Breast epithelium (tissue), 3 donors: ENCODE results near the gene SCAI.

Source experiments
- POLR2A ChIP-seq: fragments of 450-650 bp; IDR thresholded peaks from one replicate; pipeline ENCODE4 v1.6.1; 2016; ENCODE audit warnings: antibody characterized with exemption, mild to moderate bottlenecking, moderate library complexity
- POLR2AphosphoS5 ChIP-seq, 3 donors: sonication (generic); formaldehyde crosslinking; IDR thresholded peaks; one replicate each; pipeline ENCODE4 v1.6.1; 2017; ENCODE audit warnings: antibody characterized with exemption in 3 of 3

- no peak for TF ChIP-seq POLR2AphosphoS5 (IDR thresholded peaks at IDR 0.05)
- no peak for TF ChIP-seq POLR2A
These were observed 248.6 kb downstream of the SCAI start for GRCh38 chr9:124894741-124895170.
